HUDEP-2 (cell line): ENCODE measurements around the gene ALDH4A1.
"Not testable (repeated sequence)": the region's sequence is repeated elsewhere in the genome, so short reads cannot be mapped to it uniquely, and the experiment has no call there.

Source experiments
- DNase-seq, 76 experiments: peaks; one replicate each; lab custom pipeline; 2025; ENCODE audit not compliant: unreplicated experiment in 76 of 76; lab: John Stamatoyannopoulos, UW

ALDH4A1 gene

GRCh38 chr1:18865176-18865575 is 37.2 kb downstream of the ALDH4A1 start:
- DNase-seq = no peak

GRCh38 chr1:18861590-18861989 is 40.8 kb downstream of the ALDH4A1 start:
- DNase-seq = no peak

- no peak for DNase-seq
Measured at GRCh38 chr1:18861082-18861481, 41.3 kb downstream of the ALDH4A1 start.

GRCh38 chr1:18859560-18859959 is 42.8 kb downstream of the ALDH4A1 start, which contains the start of gene TAS1R2:
Gene TAS1R2, minus strand, starts transcription at chr1:18859660. Its CDS starts 0 bp downstream, at chr1:18859660.
- no peak for DNase-seq

- no peak for DNase-seq
Measured at GRCh38 chr1:18858070-18858688, 44.2 kb downstream of the ALDH4A1 start.

- no peak for DNase-seq
Measured at GRCh38 chr1:18856435-18856834, 45.9 kb downstream of the ALDH4A1 start.

- DNase-seq = no peak
Measured at GRCh38 chr1:18855573-18855972, 46.8 kb downstream of the ALDH4A1 start.

- DNase-seq = no peak
Measured at GRCh38 chr1:18854331-18855025, 47.9 kb downstream of the ALDH4A1 start.

GRCh38 chr1:18852501-18852900 is 49.9 kb downstream of the ALDH4A1 start:
- DNase-seq = no peak

GRCh38 chr1:18849261-18849711 is 53.1 kb downstream of the ALDH4A1 start:
- DNase-seq = no peak

GRCh38 chr1:18847723-18848122 is 54.6 kb downstream of the ALDH4A1 start:
- DNase-seq = not testable (repeated sequence)

GRCh38 chr1:18840145-18840544 is 62.2 kb downstream of the ALDH4A1 start:
- DNase-seq = no peak

- no peak for DNase-seq
Measured at GRCh38 chr1:18836654-18837053, 65.7 kb downstream of the ALDH4A1 start.

- DNase-seq = not testable (repeated sequence)
Measured at GRCh38 chr1:18832319-18832718, 70.0 kb downstream of the ALDH4A1 start.

GRCh38 chr1:18831656-18832055 is 70.7 kb downstream of the ALDH4A1 start:
- DNase-seq = no peak

- no peak for DNase-seq
Measured at GRCh38 chr1:18830596-18830995, 71.8 kb downstream of the ALDH4A1 start.

- DNase-seq = no peak
Measured at GRCh38 chr1:18829671-18830070, 72.7 kb downstream of the ALDH4A1 start.

- DNase-seq = no peak
Measured at GRCh38 chr1:18828224-18828623, 74.1 kb downstream of the ALDH4A1 start.

- DNase-seq = no peak
Measured at GRCh38 chr1:18823438-18823837, 78.9 kb downstream of the ALDH4A1 start.
